ENCODE data around the gene EIF2B4. TPM values are rescaled to one million over a fixed set of nuclear protein-coding genes. Genes with fewer than 3 reads are reported as not detected.

The EIF2B4 gene
- total and polyA plus RNA-seq, 9 of the 15 experiments (the other 6 are each of a cell fraction or from before 2014, with no cell fraction given): 29.7 to 80.3 (median 58.9) TPM

DNA sequence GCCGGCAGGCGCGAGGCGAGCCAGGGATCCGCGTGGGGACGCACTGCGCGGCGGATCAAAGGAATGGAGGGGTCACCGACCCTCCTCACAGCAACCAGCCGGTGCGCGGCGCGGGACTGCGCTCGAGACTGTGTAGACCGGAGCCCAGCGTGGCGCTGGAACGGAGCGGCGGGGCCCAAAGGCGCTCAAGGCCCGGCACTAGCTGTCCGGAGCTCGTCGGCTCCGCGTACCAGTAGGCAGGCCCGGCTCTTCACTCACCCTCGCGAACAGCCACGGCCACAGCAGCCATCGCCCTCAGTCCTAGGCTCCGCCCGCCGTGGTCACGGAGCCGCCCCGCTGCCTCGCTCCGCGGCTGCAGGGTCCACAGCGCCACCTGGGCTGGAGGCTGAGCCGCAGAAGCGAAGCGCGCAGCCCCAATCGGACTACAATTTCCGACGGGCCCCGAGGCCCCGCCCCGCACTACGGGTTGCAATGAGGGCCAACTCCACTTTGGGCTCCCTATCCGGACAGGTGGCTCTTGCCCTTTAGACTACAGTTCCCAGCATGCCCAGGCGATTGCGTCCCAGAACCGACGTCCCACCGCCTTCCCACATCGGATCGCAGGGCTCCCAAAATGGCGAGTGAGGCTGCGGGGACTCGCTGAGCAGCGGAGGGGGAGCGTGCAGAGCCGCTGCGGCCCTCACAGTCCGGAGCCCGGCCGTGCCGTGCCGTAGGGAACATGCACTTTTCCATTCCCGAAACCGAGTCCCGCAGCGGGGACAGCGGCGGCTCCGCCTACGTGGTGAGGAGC, at the start of gene EIF2B4, which contains the start of gene SNX17 (continued):
- no peak for TF ChIP-seq NCOA2 (IDR thresholded peaks at IDR 0.05; ENCODE audit: partially characterized antibody in 2 of 2)
- peak; percentile 100 for TF ChIP-seq POU5F1 (IDR thresholded peaks at IDR 0.05; ENCODE audit: borderline replicate concordance, low read depth, low read length, partially characterized antibody)
- TF ChIP-seq CREB1 (IDR thresholded peaks at IDR 0.05): peak; percentile 91
- TF ChIP-seq CREB1 (CRISPR knock-in tag; IDR thresholded peaks at IDR 0.05): peak; percentile 82
- TF ChIP-seq ZNF589 (CRISPR knock-in tag; IDR thresholded peaks at IDR 0.05; ENCODE audit: low read depth): no peak
- TF ChIP-seq TFAM (CRISPR knock-in tag; conservative IDR thresholded peaks at IDR 0.05): no peak
- TF ChIP-seq NFRKB (IDR thresholded peaks at IDR 0.05; ENCODE audit: low read depth): peak; percentile 80
- TF ChIP-seq, protein P1, sequence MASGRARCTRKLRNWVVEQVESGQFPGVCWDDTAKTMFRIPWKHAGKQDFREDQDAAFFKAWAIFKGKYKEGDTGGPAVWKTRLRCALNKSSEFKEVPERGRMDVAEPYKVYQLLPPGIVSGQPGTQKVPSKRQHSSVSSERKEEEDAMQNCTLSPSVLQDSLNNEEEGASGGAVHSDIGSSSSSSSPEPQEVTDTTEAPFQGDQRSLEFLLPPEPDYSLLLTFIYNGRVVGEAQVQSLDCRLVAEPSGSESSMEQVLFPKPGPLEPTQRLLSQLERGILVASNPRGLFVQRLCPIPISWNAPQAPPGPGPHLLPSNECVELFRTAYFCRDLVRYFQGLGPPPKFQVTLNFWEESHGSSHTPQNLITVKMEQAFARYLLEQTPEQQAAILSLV (tag; IDR thresholded peaks at IDR 0.05): peak; percentile 37; the same call in 1 of the 2 replicates
- TF ChIP-seq IRF2 (CRISPR knock-in tag; IDR thresholded peaks at IDR 0.05): no peak
- TF ChIP-seq GABPA (tag; conservative IDR thresholded peaks at IDR 0.05; ENCODE audit: low read depth): peak; percentile 67
- TF ChIP-seq, protein P2, sequence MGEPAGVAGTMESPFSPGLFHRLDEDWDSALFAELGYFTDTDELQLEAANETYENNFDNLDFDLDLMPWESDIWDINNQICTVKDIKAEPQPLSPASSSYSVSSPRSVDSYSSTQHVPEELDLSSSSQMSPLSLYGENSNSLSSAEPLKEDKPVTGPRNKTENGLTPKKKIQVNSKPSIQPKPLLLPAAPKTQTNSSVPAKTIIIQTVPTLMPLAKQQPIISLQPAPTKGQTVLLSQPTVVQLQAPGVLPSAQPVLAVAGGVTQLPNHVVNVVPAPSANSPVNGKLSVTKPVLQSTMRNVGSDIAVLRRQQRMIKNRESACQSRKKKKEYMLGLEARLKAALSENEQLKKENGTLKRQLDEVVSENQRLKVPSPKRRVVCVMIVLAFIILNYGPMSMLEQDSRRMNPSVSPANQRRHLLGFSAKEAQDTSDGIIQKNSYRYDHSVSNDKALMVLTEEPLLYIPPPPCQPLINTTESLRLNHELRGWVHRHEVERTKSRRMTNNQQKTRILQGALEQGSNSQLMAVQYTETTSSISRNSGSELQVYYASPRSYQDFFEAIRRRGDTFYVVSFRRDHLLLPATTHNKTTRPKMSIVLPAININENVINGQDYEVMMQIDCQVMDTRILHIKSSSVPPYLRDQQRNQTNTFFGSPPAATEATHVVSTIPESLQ (CRISPR knock-in tag; IDR thresholded peaks at IDR 0.05): peak; percentile 91; the same call in 1 of the 2 replicates
- TF ChIP-seq, protein P3, sequence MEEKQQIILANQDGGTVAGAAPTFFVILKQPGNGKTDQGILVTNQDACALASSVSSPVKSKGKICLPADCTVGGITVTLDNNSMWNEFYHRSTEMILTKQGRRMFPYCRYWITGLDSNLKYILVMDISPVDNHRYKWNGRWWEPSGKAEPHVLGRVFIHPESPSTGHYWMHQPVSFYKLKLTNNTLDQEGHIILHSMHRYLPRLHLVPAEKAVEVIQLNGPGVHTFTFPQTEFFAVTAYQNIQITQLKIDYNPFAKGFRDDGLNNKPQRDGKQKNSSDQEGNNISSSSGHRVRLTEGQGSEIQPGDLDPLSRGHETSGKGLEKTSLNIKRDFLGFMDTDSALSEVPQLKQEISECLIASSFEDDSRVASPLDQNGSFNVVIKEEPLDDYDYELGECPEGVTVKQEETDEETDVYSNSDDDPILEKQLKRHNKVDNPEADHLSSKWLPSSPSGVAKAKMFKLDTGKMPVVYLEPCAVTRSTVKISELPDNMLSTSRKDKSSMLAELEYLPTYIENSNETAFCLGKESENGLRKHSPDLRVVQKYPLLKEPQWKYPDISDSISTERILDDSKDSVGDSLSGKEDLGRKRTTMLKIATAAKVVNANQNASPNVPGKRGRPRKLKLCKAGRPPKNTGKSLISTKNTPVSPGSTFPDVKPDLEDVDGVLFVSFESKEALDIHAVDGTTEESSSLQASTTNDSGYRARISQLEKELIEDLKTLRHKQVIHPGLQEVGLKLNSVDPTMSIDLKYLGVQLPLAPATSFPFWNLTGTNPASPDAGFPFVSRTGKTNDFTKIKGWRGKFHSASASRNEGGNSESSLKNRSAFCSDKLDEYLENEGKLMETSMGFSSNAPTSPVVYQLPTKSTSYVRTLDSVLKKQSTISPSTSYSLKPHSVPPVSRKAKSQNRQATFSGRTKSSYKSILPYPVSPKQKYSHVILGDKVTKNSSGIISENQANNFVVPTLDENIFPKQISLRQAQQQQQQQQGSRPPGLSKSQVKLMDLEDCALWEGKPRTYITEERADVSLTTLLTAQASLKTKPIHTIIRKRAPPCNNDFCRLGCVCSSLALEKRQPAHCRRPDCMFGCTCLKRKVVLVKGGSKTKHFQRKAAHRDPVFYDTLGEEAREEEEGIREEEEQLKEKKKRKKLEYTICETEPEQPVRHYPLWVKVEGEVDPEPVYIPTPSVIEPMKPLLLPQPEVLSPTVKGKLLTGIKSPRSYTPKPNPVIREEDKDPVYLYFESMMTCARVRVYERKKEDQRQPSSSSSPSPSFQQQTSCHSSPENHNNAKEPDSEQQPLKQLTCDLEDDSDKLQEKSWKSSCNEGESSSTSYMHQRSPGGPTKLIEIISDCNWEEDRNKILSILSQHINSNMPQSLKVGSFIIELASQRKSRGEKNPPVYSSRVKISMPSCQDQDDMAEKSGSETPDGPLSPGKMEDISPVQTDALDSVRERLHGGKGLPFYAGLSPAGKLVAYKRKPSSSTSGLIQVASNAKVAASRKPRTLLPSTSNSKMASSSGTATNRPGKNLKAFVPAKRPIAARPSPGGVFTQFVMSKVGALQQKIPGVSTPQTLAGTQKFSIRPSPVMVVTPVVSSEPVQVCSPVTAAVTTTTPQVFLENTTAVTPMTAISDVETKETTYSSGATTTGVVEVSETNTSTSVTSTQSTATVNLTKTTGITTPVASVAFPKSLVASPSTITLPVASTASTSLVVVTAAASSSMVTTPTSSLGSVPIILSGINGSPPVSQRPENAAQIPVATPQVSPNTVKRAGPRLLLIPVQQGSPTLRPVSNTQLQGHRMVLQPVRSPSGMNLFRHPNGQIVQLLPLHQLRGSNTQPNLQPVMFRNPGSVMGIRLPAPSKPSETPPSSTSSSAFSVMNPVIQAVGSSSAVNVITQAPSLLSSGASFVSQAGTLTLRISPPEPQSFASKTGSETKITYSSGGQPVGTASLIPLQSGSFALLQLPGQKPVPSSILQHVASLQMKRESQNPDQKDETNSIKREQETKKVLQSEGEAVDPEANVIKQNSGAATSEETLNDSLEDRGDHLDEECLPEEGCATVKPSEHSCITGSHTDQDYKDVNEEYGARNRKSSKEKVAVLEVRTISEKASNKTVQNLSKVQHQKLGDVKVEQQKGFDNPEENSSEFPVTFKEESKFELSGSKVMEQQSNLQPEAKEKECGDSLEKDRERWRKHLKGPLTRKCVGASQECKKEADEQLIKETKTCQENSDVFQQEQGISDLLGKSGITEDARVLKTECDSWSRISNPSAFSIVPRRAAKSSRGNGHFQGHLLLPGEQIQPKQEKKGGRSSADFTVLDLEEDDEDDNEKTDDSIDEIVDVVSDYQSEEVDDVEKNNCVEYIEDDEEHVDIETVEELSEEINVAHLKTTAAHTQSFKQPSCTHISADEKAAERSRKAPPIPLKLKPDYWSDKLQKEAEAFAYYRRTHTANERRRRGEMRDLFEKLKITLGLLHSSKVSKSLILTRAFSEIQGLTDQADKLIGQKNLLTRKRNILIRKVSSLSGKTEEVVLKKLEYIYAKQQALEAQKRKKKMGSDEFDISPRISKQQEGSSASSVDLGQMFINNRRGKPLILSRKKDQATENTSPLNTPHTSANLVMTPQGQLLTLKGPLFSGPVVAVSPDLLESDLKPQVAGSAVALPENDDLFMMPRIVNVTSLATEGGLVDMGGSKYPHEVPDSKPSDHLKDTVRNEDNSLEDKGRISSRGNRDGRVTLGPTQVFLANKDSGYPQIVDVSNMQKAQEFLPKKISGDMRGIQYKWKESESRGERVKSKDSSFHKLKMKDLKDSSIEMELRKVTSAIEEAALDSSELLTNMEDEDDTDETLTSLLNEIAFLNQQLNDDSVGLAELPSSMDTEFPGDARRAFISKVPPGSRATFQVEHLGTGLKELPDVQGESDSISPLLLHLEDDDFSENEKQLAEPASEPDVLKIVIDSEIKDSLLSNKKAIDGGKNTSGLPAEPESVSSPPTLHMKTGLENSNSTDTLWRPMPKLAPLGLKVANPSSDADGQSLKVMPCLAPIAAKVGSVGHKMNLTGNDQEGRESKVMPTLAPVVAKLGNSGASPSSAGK (IDR thresholded peaks at IDR 0.05): no peak
- no peak for TF ChIP-seq GATA2 (CRISPR knock-in tag; IDR thresholded peaks at IDR 0.05)

Data from K562 (cell line).